HCEC 1CT (cell line): Measurements from ENCODE around the gene NSUN7.
"Not testable (repeated sequence)": the region's sequence is repeated elsewhere in the genome, so short reads cannot be mapped to it uniquely, and the experiment has no call there.

ENCODE experiments used
- DNase-seq: peaks from one replicate; pipeline ENCODE4 v3.0.0-alpha.2; 2017

NSUN7 gene

DNA sequence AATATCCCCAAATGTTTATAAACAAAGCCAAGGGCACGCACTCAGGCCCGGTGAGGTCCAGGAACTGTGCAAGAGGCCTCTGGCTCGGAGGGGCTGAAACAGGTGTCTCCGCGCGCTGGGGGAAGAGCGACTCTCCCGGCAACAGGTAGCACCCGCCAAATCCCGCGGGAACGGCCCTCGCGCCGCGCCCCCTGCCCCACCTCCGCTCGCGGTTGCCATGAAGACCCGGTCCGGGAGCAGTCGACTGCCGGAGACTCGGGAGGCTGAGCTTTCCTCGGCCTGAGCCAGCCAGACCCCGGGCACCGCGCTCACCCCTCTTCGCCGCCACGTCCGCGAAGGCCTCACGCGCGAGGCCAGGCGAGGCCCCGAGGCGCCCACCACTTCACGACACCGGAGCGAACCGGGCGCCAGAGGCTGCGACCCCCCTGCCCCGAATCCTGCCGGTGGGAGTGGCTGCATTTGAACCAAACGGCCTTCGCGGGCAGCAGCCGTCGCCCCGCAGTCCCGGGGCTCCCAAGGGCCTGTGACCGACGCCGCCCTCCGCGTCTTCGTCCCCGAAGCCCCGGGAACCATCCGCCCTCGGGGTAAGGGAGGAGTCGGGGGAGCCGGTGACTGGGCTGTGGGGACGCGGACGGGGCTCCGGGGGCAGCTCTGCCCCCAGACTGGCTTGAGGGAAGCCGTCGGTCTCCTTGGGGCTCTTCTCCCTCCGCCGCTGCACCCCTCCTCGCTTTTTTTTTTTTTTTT lies at the start of gene NSUN7:
Gene NSUN7 (plus strand): TSS at position 239 of the 744 bp plus-strand sequence. CDS start 739 bp downstream, outside the sequence.
- no peak for DNase-seq

DNA sequence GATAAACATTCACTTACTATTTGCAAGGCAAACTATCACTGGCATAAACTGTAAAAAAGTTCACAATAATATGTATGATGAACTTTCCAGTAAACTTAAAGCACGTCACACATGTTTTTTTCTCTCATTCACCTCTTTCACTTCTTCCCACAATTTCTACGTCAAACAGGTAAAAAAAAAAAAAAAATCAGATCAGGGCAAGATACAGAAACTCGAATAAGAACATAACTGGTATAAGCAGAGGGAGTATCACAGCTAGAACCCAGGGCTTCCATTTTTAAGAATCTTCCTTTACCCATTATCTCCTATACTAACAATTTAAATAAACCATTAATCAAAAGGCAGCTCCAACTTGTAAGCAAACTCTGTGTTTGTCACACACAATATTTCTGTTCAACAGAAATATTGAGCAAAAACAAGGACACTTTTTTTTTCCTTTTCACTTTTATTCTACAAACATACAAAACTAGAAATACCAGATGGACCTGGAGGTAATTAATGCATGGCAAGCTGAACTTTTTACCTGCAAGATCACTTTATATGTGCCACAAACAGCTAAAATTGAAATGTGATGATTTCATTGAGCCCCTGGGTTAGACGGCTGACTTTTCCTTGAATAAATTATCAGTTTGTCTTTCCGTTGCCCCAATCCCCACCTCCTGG lies 47.5 kb upstream of the NSUN7 start:
- DNase-seq, result no peak

GRCh38 chr4:40702800-40703151 lies 47.0 kb upstream of the NSUN7 start:
- DNase-seq, result no peak

GRCh38 chr4:40704073-40704472 lies 45.7 kb upstream of the NSUN7 start:
- DNase-seq, result no peak

- DNase-seq, result peak; percentile 15
Measured at GRCh38 chr4:40710484-40711254, 39.1 kb upstream of the NSUN7 start.

DNA sequence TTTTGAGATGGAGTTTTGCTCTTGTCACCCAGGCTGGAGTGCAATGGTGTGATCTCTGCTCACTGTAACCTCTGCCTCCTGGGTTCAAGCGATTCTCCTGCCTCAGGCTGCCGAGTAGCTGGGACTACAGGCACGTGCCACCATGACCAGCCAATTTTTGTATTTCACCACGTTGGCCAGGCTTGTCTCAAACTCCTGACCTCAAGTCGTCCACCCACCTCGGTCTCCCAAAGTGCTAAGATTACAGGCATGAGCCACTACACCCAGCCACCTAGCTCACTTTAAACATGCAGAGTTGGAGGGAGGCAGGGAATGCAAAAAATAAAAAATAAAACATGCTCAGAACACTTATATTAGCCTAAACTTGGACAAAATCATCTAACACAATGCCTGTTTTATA lies 36.8 kb upstream of the NSUN7 start:
- not testable (repeated sequence) for DNase-seq

DNA sequence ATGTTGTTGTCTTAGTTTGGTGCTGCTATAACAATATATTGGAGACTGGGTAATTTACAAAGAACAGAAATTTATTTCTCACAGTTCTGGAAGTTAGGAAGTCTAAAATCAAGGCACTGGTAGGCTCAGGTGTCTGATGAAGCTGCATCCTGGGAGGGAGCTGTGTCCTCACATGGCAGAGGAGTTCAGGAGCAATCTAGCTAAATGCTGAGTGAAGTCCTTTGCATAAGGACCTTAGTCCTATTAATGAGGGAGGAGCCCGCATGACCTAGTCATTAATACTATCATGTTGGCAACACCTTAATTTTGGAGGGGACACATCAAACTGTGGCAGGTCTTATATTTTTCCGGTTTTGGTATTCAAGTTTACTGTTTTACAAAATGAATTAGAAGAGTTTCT lies 36.0 kb upstream of the NSUN7 start:
- DNase-seq, result no peak

DNA sequence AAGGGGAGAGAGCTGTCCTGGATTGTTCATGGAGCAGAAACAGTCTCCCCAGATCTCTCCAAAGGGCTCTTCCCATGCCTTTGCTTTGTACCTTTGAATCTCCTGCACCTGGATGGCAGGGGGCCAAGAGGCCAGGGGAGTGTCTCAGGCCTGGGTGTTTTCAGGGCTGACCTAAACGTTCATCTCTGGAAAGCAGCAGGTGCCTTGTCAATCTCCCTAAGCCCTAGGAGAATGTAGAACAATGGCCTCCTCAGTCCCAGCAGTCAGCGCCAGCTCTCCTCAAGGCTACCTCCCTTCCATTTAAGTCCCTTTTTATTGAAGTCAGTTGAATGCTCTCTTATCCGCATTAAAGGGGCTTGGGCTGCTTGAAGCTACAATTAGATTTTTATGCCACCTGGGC lies 31.2 kb upstream of the NSUN7 start:
- DNase-seq, result no peak

DNA sequence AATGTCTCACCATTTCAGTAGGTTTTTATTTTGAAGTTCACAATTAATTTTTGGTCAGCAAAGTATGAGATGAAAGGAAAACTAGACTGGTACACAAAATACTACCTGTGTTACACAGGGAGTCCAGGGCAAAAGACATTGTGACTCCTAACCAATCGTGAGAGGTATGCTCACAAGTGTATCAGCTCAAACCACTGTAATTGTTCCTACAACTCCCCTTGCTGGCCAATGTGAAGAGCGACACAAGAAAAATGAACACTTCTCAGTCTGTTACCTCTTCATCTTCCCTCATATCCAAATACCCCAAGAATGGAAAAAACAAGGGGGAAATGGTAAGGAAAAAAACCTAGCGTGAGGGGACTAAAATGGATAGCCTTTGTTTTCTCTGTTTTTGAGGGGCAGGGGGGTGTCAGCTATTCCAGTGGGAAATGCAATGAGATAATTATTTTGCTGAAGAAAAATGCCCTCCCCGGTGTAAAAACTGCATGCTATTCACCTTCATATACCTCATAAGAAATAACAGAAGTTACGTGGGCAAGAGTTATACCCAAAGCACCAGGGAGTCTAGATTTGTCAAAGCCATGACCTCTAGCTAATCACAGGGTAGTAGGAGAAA lies 30.6 kb upstream of the NSUN7 start:
- DNase-seq, result peak; percentile 51

GRCh38 chr4:40720351-40720750 lies 29.4 kb upstream of the NSUN7 start:
- DNase-seq, result no peak

DNA sequence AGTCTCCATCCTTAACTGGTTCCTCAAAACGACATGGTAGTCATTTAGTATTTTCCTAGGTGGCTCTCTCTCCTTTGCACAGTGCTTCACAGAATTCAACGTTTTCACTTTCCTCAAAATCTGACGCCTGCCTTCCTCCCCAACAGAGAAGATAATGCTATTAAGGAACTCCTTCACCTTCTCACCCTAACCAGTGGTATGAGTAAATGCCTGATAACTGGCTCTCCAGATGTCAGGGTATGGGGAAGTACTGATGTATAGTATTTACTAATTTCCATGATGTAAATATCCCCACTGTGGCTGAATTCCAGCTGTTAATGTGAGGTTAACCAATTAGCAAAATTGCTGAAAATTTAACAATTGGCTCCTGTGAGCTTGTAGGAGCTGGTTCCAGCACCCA lies 28.8 kb upstream of the NSUN7 start:
- no peak for DNase-seq

DNA sequence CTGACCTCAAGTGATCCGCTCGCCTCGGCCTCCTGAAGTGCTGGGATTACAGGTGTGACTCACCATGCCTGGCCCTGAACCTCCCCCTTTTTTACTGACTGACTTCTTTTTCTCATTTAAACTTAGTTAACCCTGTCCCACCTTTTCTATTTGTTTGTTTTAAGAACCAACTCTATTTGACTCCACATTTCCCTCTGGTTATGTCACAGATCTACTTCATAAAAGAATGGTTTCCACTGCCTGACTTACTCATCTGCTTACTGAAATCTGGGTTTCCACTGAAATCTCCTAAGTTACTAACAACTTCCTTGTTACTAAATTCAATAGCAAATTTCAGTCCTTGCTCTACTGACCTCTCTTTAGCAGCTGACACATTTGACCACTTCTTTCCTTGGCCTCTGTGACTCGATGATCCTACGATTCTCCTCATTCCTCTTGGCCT lies 28.0 kb upstream of the NSUN7 start:
- DNase-seq, result peak; percentile 8

GRCh38 chr4:40722576-40723161 lies 27.1 kb upstream of the NSUN7 start:
- no peak for DNase-seq

GRCh38 chr4:40723728-40724127 lies 26.0 kb upstream of the NSUN7 start:
- DNase-seq, result no peak

DNA sequence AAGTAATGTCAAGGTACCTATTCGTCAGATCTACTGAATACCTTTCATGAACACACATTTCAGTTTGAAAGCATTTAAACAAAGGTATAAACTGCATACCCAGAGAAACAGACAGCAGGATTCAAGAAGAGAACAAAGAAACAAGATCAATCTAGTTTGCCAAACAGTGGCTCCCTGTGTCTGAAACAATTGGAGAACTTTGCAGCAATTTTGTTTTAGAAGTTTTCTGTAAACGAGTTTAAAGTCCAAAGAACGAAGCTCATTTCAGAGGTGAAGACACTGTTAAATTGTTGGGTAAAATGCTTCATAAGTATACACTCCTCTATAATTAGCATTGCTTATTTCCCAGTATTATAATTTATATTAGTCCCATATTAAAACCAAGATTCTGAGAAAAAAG lies 21.4 kb upstream of the NSUN7 start:
- no peak for DNase-seq

DNA sequence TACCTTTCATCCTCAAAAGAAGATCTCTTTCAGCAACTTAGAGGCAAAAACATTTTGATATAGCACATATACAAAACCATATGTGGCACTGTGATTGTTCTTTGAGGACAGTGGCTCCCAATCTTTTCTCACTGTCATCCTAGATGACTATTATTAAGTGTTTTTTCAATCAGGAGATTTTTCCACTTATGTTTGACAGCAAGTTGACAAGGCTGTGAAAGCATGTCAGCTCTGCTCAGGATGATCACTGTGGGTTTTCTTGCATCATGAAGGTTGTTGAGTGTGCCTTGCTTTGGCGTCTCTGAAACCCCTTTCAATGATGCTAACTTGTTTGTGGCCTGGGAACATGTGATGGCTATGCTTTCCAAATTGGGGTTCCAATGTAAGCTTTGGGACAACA lies 20.2 kb upstream of the NSUN7 start:
- no peak for DNase-seq

DNA sequence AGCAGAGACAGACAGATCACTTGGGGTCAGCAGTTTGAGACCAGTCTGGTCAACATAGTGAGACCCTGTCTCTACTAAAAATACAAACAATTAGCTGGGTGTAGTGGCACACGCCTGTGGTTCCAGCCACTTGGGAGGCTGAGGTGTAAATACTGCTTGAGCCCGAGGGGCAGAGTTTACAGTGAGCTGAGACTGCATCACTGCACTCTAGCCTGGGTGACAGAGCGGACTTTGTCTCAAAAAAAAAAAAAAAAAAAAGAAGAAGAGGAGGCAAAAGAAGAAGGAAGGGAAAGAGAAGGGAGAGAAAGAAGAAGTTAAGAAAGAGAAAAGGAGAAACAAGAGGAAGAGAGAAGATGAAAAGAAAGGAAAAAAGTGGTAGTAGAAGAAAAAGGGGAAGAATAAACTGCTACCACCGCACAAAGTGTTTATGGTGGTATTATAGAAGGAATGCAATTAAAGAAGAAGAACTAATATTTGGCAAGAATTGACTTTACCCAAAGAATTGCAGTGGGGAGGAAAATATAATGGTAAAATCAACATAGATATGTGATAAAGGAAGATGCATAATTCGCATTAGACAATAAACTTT lies 19.6 kb upstream of the NSUN7 start:
- no peak for DNase-seq

DNA sequence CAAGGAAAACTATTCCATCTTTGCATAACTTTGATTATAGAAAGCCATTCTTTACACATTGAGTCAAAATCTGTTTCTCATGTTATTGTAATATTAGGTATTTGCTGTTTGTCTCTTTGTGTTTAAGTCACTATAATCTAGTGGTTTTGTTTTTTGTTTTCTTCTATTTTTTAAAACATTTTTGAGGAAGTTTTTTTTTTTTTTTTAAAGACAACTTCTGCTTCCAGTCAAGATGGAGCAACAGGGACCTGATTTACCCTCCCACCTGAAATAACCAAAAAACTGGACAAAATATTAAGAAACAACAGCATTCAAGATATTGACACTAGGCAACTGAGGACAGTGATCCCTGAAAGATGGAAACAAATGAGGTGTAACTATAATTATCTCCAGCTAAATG lies 18.4 kb upstream of the NSUN7 start:
- DNase-seq, result no peak

DNA sequence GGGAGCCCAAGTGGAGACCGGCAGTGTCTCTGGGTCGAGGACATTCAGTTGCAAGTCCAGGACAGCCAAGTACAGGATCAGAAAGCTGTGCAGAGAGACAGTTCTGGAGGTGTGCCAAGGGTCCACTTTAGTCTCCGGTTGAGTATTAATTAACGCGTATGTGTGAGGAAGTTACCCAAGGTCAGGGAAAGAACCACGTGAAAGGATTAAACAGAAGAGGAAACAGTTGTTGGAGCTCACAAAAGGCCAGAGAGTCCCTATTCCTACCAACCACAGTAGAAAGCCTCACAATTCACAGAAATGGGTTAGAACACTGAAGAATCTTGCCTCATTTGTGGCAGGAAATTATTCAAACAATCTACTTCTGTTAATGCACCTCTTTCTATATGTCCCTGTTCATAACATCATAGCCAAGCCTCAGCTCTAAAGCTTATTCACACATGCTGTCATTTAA lies 17.9 kb upstream of the NSUN7 start:
- DNase-seq, result no peak

- DNase-seq, result no peak
Measured at GRCh38 chr4:40733752-40734151, 16.0 kb upstream of the NSUN7 start.

DNA sequence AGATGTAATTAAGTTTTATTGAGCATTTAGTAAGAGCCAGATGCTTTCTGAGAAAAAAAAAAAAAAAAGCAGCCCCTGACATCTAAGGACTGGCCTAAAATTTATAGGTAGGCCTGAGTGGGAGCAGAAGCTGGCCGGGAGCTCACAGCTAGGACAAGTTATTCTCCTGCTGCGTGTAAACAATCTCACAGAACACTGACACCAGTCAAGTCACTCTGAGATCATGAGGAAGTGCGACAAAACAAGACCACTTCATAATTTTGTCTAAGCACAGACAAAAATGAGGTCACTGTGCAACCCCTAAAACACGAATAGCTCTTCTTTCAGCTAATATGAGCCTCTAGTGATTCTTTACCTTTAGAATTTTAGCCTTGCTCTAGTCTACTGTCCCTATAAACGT lies 15.3 kb upstream of the NSUN7 start:
- no peak for DNase-seq

DNA sequence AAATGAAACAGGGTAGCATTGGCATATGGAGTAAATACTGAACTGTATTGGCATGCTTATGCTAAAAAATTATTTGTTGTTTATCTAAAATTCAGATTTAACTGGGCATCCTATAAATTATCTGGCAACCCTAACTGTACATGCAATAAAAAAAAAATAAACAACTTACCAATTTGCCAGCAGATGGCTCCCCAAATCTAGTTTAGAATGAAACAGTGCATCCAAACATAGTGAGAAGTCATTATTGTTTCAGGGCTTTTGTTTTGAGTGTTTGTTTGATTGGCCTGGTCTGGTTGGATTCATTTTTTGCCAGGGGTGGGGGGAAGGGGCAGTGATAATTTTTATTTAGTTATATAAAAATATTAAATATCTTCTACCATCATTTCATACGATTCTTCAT lies 12.8 kb upstream of the NSUN7 start:
- peak; percentile 9 for DNase-seq

GRCh38 chr4:40737879-40738278 lies 11.9 kb upstream of the NSUN7 start:
- DNase-seq, result no peak
